Parathyroid adenoma (tissue), 2 donors: Measurements from ENCODE around the gene ADRB1.

Experiments
- H2AFZ ChIP-seq: fragments of 300-600 bp; sonication (generic); one replicate; pipeline ENCODE4 v1.7.0; 2017; ENCODE audit warnings: antibody characterized with exemption, mild to moderate bottlenecking
- H3K27ac ChIP-seq: fragments of 300-600 bp; sonication (generic); one replicate; pipeline ENCODE4 v1.7.0; 2017
- H3K27me3 ChIP-seq: fragments of 300-600 bp; sonication (generic); one replicate; pipeline ENCODE4 v1.7.0; 2017; ENCODE audit warnings: low read length; ENCODE audit not compliant: control insufficient read depth, insufficient read depth
- H3K36me3 ChIP-seq: fragments of 300-600 bp; sonication (generic); one replicate; pipeline ENCODE4 v1.7.0; 2017; ENCODE audit warnings: low read length; ENCODE audit not compliant: control insufficient read depth, insufficient read depth
- H3K4me1 ChIP-seq: fragments of 300-600 bp; sonication (generic); one replicate; pipeline ENCODE4 v1.7.0; 2017; ENCODE audit warnings: control low read depth
- H3K4me2 ChIP-seq: fragments of 300-600 bp; sonication (generic); one replicate; pipeline ENCODE4 v1.7.0; 2017; ENCODE audit warnings: low read length
- H3K4me3 ChIP-seq: fragments of 300-600 bp; sonication (generic); one replicate; pipeline ENCODE4 v1.7.0; 2017; ENCODE audit warnings: low read depth, low read length
- H3K79me2 ChIP-seq: fragments of 300-600 bp; sonication (generic); one replicate; pipeline ENCODE4 v1.7.0; 2017; ENCODE audit warnings: control low read depth
- H3K9ac ChIP-seq: fragments of 300-600 bp; sonication (generic); one replicate; pipeline ENCODE4 v1.7.0; 2017; ENCODE audit warnings: mild to moderate bottlenecking
- H3K9me3 ChIP-seq: fragments of 300-600 bp; sonication (generic); one replicate; pipeline ENCODE4 v1.7.0; 2017; ENCODE audit warnings: low read length; ENCODE audit not compliant: control insufficient read depth
- TF ChIP-seq, protein P1 (sequence below): fragments of 300-600 bp; sonication (generic); IDR thresholded peaks from one replicate; pipeline ENCODE4 v1.7.0; 2017; ENCODE audit warnings: antibody characterized with exemption, mild to moderate bottlenecking
- donor health status: primary hyperparathyroidism.

ADRB1 gene

GRCh38 chr10:114002422-114002821, 41.2 kb upstream of the ADRB1 start:
- no peaks in the 10 kb centered on the region for H3K36me3 ChIP-seq
- no peak overlapping the region for H3K4me2 ChIP-seq
- TF ChIP-seq, protein P1, sequence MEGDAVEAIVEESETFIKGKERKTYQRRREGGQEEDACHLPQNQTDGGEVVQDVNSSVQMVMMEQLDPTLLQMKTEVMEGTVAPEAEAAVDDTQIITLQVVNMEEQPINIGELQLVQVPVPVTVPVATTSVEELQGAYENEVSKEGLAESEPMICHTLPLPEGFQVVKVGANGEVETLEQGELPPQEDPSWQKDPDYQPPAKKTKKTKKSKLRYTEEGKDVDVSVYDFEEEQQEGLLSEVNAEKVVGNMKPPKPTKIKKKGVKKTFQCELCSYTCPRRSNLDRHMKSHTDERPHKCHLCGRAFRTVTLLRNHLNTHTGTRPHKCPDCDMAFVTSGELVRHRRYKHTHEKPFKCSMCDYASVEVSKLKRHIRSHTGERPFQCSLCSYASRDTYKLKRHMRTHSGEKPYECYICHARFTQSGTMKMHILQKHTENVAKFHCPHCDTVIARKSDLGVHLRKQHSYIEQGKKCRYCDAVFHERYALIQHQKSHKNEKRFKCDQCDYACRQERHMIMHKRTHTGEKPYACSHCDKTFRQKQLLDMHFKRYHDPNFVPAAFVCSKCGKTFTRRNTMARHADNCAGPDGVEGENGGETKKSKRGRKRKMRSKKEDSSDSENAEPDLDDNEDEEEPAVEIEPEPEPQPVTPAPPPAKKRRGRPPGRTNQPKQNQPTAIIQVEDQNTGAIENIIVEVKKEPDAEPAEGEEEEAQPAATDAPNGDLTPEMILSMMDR: no peak
- no peak overlapping the region for H2AFZ ChIP-seq
- no peak overlapping the region for H3K27ac ChIP-seq
- H3K9ac ChIP-seq: no peak overlapping the region
- peaks cover 8% of the 10 kb centered on the region for H3K4me1 ChIP-seq
- H3K27me3 ChIP-seq: no peaks in the 10 kb centered on the region
- no peaks in the 10 kb centered on the region for H3K79me2 ChIP-seq
- H3K4me3 ChIP-seq: no peak overlapping the region
- no peaks in the 10 kb centered on the region for H3K9me3 ChIP-seq

GRCh38 chr10:114003161-114003941, 40.3 kb upstream of the ADRB1 start:
- H3K9me3 ChIP-seq: no peaks in the 10 kb centered on the region
- no peak overlapping the region for H2AFZ ChIP-seq
- H3K27me3 ChIP-seq: no peaks in the 10 kb centered on the region
- no peak overlapping the region for H3K4me2 ChIP-seq
- TF ChIP-seq, protein P1: no peak
- H3K27ac ChIP-seq: no peak overlapping the region
- peaks cover 6% of the 10 kb centered on the region for H3K4me1 ChIP-seq
- no peaks in the 10 kb centered on the region for H3K79me2 ChIP-seq
- H3K4me3 ChIP-seq: no peak overlapping the region
- H3K36me3 ChIP-seq: no peaks in the 10 kb centered on the region
- H3K9ac ChIP-seq: no peak overlapping the region

- no peaks in the 10 kb centered on the region for H3K79me2 ChIP-seq
- H3K4me1 ChIP-seq: no peaks in the 10 kb centered on the region
- TF ChIP-seq, protein P1: no peak
Observed at GRCh38 chr10:114009281-114009996, 34.2 kb upstream of the ADRB1 start.

DNA sequence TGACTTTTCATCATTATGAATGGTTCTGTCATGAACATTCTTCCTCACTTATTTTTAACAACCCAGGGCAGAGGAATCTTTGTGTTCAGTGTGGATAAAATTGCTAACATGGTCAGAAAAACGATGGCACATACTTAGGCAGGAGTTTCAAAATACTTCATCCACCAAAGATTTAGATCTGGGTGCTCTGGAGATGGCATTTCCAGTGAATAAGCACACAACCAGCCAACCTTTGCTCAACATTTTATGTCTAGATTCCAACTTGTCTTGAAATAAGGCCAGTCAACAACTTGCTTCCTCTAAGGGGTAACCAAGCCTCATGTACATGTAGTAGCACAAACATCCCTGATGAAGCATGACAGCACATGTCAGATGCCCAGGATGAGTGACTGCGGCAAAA, 33.4 kb upstream of the ADRB1 start:
- Histone ChIP-seq H3K4me3 (no peak overlapping the region), H3K9me3 (no peaks in the 10 kb centered on the region), H3K4me2 (no peak overlapping the region), H3K27me3 (no peaks in the 10 kb centered on the region), H3K36me3 (no peaks in the 10 kb centered on the region), H3K4me1 (no peaks in the 10 kb centered on the region), H3K9ac (no peak overlapping the region), H3K27ac (no peak overlapping the region), H3K79me2 (no peaks in the 10 kb centered on the region), H2AFZ (no peak overlapping the region)
- TF ChIP-seq, protein P1: no peak

More at GRCh38 chr10:114009281-114009996, 34.2 kb upstream of the ADRB1 start:
- Histone ChIP-seq H3K27ac (no peak overlapping the region), H3K27me3 (no peaks in the 10 kb centered on the region), H2AFZ (no peak overlapping the region), H3K4me3 (no peak overlapping the region), H3K4me2 (no peak overlapping the region), H3K9ac (no peak overlapping the region), H3K9me3 (no peaks in the 10 kb centered on the region), H3K36me3 (no peaks in the 10 kb centered on the region)
